ENCODE results near the gene CHMP4A. TPM values are rescaled to one million over a fixed set of nuclear protein-coding genes. Genes with fewer than 3 reads are reported as not detected.

CHMP4A gene
- polyA plus RNA-seq, 1 donor from 2014 or later, result 55.3 TPM

- H3K4me2 ChIP-seq (ENCODE audit: low read length), result no peak overlapping the region
Observed at GRCh38 chr14:24258548-24259265, 45.4 kb upstream of the CHMP4A start.

GRCh38 chr14:24258119-24258518 is 44.8 kb upstream of the CHMP4A start:
- Histone ChIP-seq H3K27me3 (ENCODE audit: insufficient read depth, low read depth, low read length) (no peaks in the 10 kb centered on the region), H3K9me2 (ENCODE audit: insufficient read depth, low read length) (no peaks in the 10 kb centered on the region), H3K36me3 (ENCODE audit: insufficient read depth, low read length) (no peaks in the 10 kb centered on the region)
- TF ChIP-seq EZH2 (IDR thresholded peaks at IDR 0.05; ENCODE audit: borderline replicate concordance, insufficient read depth, low read length, poor library complexity, severe bottlenecking) (no peak), SMC3 (conservative IDR thresholded peaks at IDR 0.05; ENCODE audit: poor library complexity) (no peak), RAD21 (conservative IDR thresholded peaks at IDR 0.05) (no peak), REST (IDR thresholded peaks at IDR 0.05; ENCODE audit: borderline replicate concordance) (no peak), EP300 (conservative IDR thresholded peaks at IDR 0.05; ENCODE audit: poor library complexity, severe bottlenecking) (no peak), TAF1 (IDR thresholded peaks at IDR 0.05; ENCODE audit: low read depth) (no peak)

More at GRCh38 chr14:24258548-24259265, 45.4 kb upstream of the CHMP4A start:
- Histone ChIP-seq H3K36me3 (ENCODE audit: insufficient read depth, low read length) (no peaks in the 10 kb centered on the region), H3K9me3 (ENCODE audit: low read length) (no peaks in the 10 kb centered on the region), H2AFZ (ENCODE audit: low read depth, low read length) (no peak overlapping the region), H4K20me1 (ENCODE audit: insufficient read depth) (no peaks in the 10 kb centered on the region), H3K9me2 (ENCODE audit: insufficient read depth, low read length) (no peaks in the 10 kb centered on the region), H3K79me2 (replicated peaks; ENCODE audit: insufficient read depth, low read length) (no peaks in the 10 kb centered on the region), H3K27me3 (ENCODE audit: insufficient read depth, low read depth, low read length) (no peaks in the 10 kb centered on the region), H3K9ac (ENCODE audit: low read length) (no peak overlapping the region), H3K27ac (ENCODE audit: low read length) (no peak overlapping the region), H3F3A (ENCODE audit: insufficient read depth, low read length, poor library complexity, severe bottlenecking) (no peaks in the 10 kb centered on the region), H3K4me3 (ENCODE audit: low read length) (no peak overlapping the region)
- TF ChIP-seq TAF1 (IDR thresholded peaks at IDR 0.05; ENCODE audit: low read depth), result no peak
- TF ChIP-seq POLR2AphosphoS5 (IDR thresholded peaks at IDR 0.05), result no peak
- no peak for TF ChIP-seq EZH2 (IDR thresholded peaks at IDR 0.05; ENCODE audit: borderline replicate concordance, insufficient read depth, low read length, poor library complexity, severe bottlenecking)
- no peak for TF ChIP-seq REST (IDR thresholded peaks at IDR 0.05; ENCODE audit: borderline replicate concordance)
- TF ChIP-seq EP300 (conservative IDR thresholded peaks at IDR 0.05; ENCODE audit: poor library complexity, severe bottlenecking), result no peak
- no peak for TF ChIP-seq RAD21 (conservative IDR thresholded peaks at IDR 0.05)
- TF ChIP-seq CTCF (IDR thresholded peaks at IDR 0.05; ENCODE audit: poor library complexity, severe bottlenecking), result no peak
- TF ChIP-seq SMC3 (conservative IDR thresholded peaks at IDR 0.05; ENCODE audit: poor library complexity), result no peak
- TF ChIP-seq MXI1 (conservative IDR thresholded peaks at IDR 0.05; ENCODE audit: poor library complexity, severe bottlenecking), result no peak

More at GRCh38 chr14:24258119-24258518, 44.8 kb upstream of the CHMP4A start:
- H3K27ac ChIP-seq (ENCODE audit: low read length), result no peak overlapping the region
- H3K4me2 ChIP-seq (ENCODE audit: low read length), result no peak overlapping the region
- no peaks in the 10 kb centered on the region for H4K20me1 ChIP-seq (ENCODE audit: insufficient read depth)
- no peak overlapping the region for H3K9ac ChIP-seq (ENCODE audit: low read length)
- H2AFZ ChIP-seq (ENCODE audit: low read depth, low read length), result no peak overlapping the region
- no peaks in the 10 kb centered on the region for H3K9me3 ChIP-seq (ENCODE audit: low read length)
- no peak overlapping the region for H3K4me3 ChIP-seq (ENCODE audit: low read length)
- H3F3A ChIP-seq (ENCODE audit: insufficient read depth, low read length, poor library complexity, severe bottlenecking), result no peaks in the 10 kb centered on the region
- no peaks in the 10 kb centered on the region for H3K79me2 ChIP-seq (replicated peaks; ENCODE audit: insufficient read depth, low read length)

Measured in neural cell (in vitro differentiated cells).